Measurements from ENCODE around the gene RS1.

The RS1 gene

GRCh38 chrX:18672008-18672407 lies at the start of gene RS1:
Gene RS1 (minus strand): TSS chrX:18672108. CDS start chrX:18672068, 40 bp downstream.
- TF ChIP-seq POLR2A (IDR thresholded peaks at IDR 0.05; ENCODE audit: low read depth, low read length) = no peak
- DNase-seq (ENCODE audit: insufficient read length, low spot score) = no peak
- FAIRE-seq = no peak

- no peak for FAIRE-seq
- DNase-seq (ENCODE audit: insufficient read length, low spot score) = no peak
- no peak for TF ChIP-seq POLR2A (IDR thresholded peaks at IDR 0.05; ENCODE audit: low read depth, low read length)
These were observed 47.9 kb upstream of the RS1 start for GRCh38 chrX:18719852-18720251.

GRCh38 chrX:18714910-18715309 lies 43.0 kb upstream of the RS1 start:
- TF ChIP-seq POLR2A (IDR thresholded peaks at IDR 0.05; ENCODE audit: low read depth, low read length) = no peak
- FAIRE-seq = no peak
- DNase-seq (ENCODE audit: insufficient read length, low spot score) = no peak

- DNase-seq (ENCODE audit: insufficient read length, low spot score) (no peak), FAIRE-seq (no peak)
- no peak for TF ChIP-seq POLR2A (IDR thresholded peaks at IDR 0.05; ENCODE audit: low read depth, low read length)
These were observed 37.9 kb upstream of the RS1 start for GRCh38 chrX:18709833-18710232.

GRCh38 chrX:18707426-18708049 lies 35.6 kb upstream of the RS1 start, which contains the start of gene PPEF1:
Gene PPEF1 (plus strand): TSS chrX:18707645. CDS start chrX:18707781, 136 bp downstream.
- no peak for TF ChIP-seq POLR2A (IDR thresholded peaks at IDR 0.05; ENCODE audit: low read depth, low read length)
- FAIRE-seq = no peak
- DNase-seq (ENCODE audit: insufficient read length, low spot score) = no peak

GRCh38 chrX:18702362-18703195 lies 30.7 kb upstream of the RS1 start:
- FAIRE-seq = no peak
- DNase-seq (ENCODE audit: insufficient read length, low spot score) = no peak
- TF ChIP-seq POLR2A (IDR thresholded peaks at IDR 0.05; ENCODE audit: low read depth, low read length) = no peak

GRCh38 chrX:18701621-18702361 lies 29.9 kb upstream of the RS1 start:
- FAIRE-seq = no peak
- no peak for TF ChIP-seq POLR2A (IDR thresholded peaks at IDR 0.05; ENCODE audit: low read depth, low read length)
- DNase-seq (ENCODE audit: insufficient read length, low spot score) = no peak

GRCh38 chrX:18698737-18699650 lies 27.1 kb upstream of the RS1 start:
- FAIRE-seq (no peak), DNase-seq (ENCODE audit: insufficient read length, low spot score) (no peak)
- no peak for TF ChIP-seq POLR2A (IDR thresholded peaks at IDR 0.05; ENCODE audit: low read depth, low read length)

GRCh38 chrX:18696653-18697052 lies 24.7 kb upstream of the RS1 start:
- TF ChIP-seq POLR2A (IDR thresholded peaks at IDR 0.05; ENCODE audit: low read depth, low read length) = no peak
- FAIRE-seq (no peak), DNase-seq (ENCODE audit: insufficient read length, low spot score) (no peak)

GRCh38 chrX:18692541-18692940 lies 20.6 kb upstream of the RS1 start:
- no peak for FAIRE-seq

GRCh38 chrX:18691431-18691830 lies 19.5 kb upstream of the RS1 start:
- DNase-seq (ENCODE audit: insufficient read length, low spot score) = no peak
- FAIRE-seq = no peak
- TF ChIP-seq POLR2A (IDR thresholded peaks at IDR 0.05; ENCODE audit: low read depth, low read length) = no peak

More at GRCh38 chrX:18692541-18692940, 20.6 kb upstream of the RS1 start:
- DNase-seq (ENCODE audit: insufficient read length, low spot score) = no peak
- no peak for TF ChIP-seq POLR2A (IDR thresholded peaks at IDR 0.05; ENCODE audit: low read depth, low read length)

- DNase-seq (ENCODE audit: insufficient read length, low spot score) (no peak), FAIRE-seq (no peak)
- no peak for TF ChIP-seq POLR2A (IDR thresholded peaks at IDR 0.05; ENCODE audit: low read depth, low read length)
These were observed 16.1 kb upstream of the RS1 start for GRCh38 chrX:18687856-18688495.

- FAIRE-seq = no peak
- no peak for DNase-seq (ENCODE audit: insufficient read length, low spot score)
- no peak for TF ChIP-seq POLR2A (IDR thresholded peaks at IDR 0.05; ENCODE audit: low read depth, low read length)
These were observed 11.1 kb upstream of the RS1 start for GRCh38 chrX:18682979-18683387.
